Stimulated activated CD4-positive, alpha-beta T cell treated with anti-CD3 and anti-CD28 coated beads, Interleukin-1b, Interleukin-23, amount 100 ng/mL, for 4 hours (primary cell): ENCODE measurements around the gene STARD10.
"Not testable (repeated sequence)": the region's sequence is repeated elsewhere in the genome, so short reads cannot be mapped to it uniquely, and the experiment has no call there.

Source experiments
- DNase-seq, 2 donors: peaks; one replicate each; pipeline ENCODE4 v3.0.0-alpha.2; 2020; ENCODE audit warnings: low read depth in 2 of 2

The STARD10 gene, protein sequence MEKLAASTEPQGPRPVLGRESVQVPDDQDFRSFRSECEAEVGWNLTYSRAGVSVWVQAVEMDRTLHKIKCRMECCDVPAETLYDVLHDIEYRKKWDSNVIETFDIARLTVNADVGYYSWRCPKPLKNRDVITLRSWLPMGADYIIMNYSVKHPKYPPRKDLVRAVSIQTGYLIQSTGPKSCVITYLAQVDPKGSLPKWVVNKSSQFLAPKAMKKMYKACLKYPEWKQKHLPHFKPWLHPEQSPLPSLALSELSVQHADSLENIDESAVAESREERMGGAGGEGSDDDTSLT

DNA sequence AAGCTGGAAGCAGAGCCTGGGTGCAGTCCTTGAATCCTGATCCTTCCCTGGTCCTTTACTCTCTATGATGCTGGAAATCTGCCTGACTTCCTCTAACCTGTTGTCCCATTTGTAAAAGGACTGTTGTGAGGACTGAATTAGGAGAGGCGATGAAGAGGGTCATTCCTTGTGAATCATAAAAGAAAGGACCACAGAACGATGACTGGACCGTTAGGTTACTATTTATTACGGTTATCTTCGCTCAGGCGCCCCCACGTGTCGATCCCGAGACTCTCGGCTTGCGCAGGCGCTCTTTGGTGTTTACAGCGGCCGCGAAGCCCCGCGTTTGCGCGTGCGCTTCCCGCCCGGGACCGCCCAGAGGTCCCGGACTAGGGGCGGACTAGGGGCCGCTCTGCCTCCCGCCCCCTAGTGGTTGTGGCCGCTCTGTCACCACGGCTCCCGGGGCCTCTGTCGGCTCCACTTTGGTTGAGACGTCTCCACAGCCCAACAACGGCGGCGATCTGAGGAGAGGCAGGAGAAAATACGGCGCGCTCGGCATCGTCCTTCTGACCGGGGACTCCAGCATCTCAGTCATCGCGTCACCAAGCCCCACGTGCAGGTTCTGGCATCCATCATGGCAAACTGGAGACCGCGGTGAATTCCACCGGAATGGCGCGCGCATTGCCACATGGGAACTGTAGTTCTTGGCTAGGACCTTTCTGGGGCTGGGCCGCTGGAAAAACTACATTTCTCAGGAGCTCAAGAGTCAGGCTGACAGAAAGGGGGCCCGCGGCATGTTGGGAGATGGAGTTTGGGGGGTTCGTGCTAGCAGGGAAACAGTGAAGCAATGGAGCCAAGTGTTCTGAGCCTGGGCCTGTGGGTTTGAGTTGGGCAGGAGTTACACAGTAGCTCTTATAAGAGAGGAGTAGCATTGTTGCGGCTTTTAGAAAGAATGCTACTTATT is at the start of gene STARD10:
Gene STARD10 (minus strand): TSS at position 623 of the 943 bp plus-strand sequence. CDS start 12,866 bp downstream, outside the sequence.
- peak; percentile 93 to 94 for DNase-seq

DNA sequence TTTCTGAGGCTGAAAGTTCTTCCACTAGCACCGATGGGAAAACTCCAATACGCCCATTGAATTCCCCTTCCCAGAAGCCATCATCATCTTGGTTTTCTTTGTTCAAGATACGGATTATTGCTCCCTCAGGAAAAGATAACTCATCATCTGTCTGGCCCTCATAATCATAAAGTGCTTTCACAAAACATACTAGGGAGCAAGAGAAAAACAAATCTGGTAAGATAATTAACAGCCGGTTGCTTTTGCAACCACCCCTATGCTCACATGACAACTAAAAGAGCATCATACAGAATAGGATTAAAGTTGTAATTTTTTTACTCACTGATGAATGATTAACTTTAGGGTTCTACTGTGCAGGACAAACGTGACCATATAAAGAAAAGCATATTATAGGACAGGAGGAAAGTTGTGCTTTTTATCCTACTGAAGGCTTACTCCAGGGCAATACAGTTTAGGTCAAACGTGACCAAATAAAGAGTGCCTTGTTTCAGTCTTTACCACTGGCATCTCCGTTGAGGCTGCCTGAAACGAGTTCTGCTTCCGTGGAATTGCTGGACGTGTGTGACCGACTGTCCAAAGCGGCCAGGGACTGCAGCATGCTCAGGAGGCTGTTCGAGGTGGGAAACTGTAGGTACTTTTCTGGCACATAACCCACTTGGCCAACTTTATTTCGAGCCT is 48.9 kb upstream of the STARD10 start:
- no peak for DNase-seq

DNA sequence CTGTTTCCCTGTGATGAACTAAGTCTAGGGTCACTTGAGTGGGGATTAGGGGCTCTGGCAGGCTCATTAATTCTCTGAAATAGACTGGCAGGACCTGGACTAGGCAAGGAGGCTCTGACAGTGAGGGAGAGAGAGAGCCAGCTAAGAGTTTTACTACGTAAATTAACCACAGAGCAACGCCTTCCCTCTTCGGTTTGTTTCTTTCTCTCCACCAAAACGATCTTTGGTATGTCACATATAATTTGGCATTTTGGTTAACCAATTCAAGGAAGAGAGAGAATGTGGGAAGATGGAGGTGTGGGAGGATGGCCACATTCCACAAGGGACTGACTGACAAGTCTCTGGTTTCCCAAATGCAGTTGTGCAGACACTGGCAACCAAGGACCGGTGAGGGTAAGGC is 48.3 kb upstream of the STARD10 start:
- DNase-seq = no peak

DNA sequence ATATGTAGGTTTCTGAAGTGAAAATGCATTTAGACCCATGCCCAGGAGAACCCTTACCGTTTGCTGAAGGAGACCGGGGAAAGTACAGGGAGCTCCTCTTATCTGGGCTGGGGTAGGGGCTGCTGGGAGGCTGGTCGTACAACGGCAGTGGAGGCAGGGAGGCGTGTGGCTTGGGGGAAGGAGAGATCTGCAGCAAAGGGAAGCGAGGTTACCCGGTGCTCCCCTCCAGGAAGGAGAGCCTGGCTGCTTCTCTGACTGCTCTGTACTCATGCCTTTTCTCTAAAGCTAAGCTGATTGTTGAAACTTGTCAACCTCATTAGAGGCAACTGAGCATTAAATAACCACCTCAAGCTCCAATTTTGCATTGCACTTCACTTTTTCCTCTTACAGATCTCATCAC is 47.5 kb upstream of the STARD10 start:
- DNase-seq = no peak

DNA sequence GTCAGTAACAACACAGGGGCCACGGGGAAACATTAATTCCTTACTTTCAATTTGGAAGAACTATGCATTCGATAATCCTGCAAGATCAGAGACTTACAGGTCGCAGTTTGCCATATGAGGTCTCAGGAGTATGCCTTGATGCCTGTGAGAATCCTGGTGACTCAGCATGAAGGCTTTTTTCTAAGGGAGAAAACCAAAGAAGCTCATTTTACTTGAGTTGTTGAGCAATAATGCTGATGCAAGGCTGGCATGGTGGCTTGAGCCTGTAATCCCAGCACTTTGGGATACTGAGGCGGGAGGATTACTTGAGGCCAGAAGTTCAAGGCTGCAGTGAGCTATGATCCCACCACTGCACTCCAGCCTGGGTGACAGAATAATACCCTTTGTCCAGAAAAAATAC is 46.9 kb upstream of the STARD10 start:
- no peak for DNase-seq

DNA sequence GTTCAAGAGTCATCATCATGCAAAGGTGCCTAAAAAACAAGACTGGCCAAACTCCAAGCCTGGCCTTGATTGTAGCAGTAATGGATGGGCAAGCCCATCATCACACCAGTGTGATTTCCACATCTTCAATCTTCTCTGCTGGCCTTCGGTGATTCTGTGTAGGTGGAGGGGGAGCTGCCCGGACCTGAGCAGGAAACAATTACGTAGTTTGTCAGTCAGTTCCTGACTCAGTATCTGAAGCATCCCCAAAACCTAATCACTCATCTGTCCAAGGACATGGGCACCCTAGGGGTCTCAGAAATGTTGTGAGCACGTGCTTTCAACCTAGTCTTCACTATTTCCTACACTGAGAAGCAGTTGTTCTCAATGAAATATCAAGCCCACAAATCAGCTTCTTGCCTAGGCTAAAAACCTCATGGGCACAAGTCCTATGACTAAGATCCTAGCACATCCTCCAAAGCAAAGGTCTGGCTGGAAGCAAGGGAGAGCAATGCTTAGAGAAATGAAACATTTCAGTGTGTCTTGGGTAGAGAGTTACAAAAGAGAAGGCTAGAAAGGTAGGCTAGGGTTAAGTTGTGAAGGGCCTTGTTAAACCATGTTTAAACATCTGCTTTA is 45.0 kb upstream of the STARD10 start:
- no peak for DNase-seq

DNA sequence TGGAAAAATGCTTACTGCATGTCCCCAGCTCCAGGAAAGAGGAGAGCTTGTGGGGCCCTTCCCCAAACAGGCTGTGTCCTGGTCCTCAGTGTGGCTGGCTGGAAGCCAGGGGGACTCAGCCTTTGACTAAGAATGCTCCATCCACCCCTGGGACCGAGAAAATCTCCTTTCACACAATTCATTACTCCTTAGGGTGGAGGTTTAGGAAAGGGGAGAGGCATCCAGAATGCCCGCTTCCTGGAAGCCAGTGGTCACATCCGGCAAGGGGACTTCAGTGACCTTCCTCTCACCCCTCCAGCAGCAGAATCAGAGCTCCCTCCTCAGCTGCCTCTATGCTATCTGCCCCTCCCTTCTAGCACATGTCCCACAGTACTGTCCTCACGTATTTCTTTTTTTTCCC is 42.3 kb upstream of the STARD10 start:
- DNase-seq = no peak

DNA sequence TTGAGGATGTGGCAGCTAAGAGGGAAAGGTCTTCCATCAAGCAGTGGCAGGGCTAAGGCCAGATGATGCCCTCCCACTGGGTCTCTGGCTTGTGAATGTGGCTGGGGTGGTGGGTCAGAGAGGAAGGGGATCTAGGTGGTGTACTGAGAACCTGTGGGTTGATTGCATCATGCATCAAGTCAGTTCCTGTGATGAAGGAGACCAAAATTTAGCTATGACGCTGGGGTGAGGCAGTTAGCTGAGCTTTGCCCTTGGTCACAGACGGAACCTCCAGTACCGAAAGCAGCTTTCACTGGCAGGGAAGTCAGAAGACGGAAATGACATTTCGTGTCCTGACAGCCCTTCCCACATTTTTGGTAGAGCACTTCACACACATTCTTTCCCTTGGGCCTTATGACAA is 41.1 kb upstream of the STARD10 start:
- no peak for DNase-seq

DNA sequence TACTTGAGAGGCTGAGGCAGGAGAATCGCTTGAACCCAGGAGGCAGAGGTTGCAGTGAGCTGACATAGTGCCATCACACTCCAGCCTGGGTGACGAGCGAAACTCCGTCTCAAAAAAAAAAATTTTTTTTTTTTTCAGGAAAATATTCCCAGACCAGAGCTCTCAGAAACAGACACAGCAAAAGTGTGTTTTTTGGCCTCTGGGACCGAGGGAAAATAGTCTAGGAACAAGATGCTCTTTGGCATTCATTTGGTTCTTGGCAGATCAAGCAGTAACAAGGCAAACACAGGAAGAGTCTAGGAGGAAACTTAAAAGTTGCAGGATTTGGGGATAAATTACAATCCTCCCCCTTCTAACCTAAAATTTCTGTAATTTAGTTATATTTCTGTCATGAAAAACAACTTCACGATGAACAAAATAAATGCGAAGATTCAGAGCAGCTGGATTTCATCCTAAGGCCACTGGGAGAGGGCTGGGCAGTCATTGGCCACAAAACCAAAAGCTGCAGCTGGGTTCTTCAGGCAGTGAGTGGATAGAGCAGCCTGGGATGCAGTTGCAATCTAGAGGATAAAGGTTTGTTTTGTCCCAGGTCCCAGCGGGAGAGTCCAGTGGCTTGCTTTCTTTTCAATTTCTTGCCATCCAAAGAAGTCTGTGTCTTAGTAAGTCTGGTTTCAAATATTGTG is 40.1 kb upstream of the STARD10 start:
- no peak for DNase-seq

DNA sequence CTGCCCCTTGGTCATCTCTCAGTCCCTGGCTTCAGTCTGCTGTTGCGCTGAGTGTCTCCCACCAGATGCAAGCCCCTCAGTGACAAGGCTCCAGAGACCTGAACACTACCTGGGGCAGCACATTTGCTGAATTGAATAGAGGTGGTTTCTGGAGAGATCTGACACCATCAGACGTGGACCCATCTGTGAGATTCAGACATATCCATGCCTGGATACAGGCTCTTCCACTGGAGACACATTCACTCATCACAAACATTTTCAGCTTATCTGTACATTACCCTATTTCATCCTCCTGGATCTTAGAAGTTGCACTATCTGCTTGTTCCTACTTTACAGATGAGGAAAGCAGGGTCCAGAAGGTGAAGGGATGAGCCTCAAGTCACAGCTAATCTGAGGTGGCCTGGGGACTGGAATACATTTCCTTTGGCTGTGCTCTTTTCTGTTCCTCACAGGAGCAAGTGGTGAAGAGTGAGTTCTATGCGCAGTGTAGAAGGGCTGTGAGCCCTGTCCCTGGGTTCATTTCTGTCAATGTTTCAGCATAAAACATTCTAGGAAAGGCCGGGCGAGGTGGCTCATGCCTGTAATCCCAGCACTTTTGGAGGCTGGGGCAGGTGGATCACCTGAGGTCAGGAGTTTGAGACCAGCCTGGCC is 39.4 kb upstream of the STARD10 start:
- DNase-seq = no peak

DNA sequence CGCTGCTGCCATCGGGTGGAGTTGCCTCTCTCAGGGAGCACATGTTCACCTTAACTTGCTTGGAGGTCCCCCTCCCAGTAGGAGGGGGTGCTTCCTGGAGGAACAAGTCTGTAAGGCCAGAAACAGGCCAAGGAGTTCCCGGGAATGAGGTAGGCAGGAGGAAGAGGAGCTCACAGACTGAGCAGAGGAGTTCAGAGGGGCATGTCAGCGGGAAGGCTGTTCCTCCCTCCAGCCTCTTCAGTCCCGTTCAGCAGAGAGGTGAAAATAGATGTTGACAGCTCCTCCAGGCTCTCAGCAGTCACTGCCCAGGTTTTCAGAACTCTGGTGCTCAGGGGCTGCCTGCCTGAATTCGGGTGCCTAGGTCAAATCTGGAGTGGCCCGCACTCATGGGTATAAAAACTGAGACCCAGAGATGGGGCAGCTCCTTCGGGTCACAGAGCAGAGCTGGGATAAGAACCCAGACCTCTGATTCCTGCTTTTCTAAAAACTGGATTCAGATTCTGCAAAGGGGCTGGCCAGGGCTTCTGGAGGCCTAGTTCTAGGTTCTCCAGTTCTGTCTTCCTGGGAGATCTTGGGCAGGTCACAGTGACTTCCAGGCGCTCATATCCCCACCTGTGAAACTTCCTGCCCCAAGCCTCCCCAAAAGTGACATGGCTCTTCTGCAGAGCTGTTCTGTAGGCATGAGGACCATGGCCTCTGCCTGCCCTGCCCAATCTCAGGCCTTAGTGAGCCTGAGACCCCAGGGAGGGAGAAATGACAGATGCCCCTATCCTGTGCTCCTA is 38.6 kb upstream of the STARD10 start:
- DNase-seq = no peak

DNA sequence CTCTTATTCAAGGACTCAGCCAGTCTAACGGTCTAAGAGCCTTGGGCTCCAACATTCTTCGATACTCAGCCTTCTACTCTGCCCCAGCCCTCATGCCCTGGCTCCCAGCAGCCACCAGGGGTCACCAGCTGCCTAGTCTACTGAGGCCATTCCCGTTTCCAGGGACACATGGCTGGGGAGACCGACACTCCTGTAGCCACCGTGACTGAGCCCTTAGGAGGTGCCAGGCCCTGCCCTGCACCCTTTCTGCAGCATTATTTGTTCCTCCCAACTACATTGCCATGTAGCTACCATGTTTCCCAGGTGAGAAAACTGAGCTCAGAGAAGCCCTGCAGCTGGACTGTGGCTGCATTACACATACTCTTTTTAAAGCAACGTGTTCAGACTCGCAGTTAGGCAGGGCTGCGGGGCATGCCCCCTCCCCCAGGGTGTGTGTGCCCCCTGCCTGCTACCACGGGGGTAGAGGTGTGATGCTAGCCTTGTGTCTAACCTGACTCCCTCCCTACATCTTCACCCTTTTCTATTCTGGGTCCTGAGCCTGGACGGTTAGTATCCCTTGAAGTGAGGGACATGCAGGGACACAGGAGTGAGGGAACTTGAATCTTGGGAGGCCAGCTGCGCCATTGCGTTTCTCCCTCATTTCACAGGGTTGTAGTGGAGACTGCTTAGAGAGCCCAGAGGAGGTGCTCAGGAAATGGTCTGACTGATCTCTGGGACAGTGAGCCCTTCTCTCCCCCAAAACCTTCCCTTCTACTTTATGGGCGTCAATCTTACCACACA is 37.9 kb upstream of the STARD10 start:
- DNase-seq = peak; percentile 43 to 47

DNA sequence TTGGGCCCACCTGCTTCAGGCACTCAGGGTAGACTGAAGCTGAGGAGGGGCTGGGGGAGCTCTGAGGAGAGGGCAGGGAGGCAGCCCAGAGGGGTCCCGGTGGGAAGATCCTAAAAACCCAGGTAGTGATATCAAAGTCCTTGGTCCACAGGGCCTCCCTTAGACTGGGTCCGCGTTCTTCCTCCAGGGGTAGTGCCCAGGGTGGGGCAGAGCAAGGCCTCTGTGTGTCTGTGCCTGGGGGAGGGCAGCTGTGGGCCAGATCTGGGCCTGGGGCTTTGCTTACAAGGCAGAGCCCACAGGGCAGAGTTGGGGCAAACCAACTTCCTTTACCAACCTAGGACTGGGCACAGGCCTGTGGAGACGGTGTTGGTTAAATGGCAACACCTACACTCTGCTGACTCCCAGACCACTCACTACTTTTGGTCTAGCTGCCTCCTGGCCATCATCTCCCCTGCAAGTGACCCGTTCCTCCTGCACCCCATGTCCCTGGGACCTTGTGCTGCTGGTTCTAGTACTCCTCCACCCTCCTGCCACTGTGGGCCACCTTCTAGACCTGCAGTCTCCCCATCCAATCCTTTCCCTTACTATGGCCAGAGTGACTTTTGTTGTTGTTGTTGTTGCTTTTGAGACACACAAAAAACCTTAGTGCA is 36.2 kb upstream of the STARD10 start:
- no peak for DNase-seq

DNA sequence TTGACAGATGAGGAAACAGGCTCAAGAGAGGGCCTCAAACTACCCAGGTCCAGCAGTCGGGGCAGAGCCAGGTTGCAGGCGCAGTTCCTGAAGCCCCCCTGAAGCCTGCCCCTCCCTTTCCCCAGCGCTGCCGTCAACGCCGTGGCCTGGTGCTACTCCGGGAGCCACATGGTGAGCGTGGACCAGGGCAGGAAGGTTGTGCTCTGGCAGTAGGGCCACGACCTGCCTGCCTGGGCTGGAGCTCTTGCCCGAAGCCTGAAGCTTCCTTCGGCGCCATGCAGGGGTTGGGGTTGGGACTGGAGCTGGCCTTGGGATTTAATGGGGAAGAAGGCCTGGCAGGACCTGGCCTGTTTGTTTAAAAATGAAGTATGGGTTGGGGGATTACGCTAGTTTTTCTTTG is 35.3 kb upstream of the STARD10 start:
- DNase-seq = no peak

DNA sequence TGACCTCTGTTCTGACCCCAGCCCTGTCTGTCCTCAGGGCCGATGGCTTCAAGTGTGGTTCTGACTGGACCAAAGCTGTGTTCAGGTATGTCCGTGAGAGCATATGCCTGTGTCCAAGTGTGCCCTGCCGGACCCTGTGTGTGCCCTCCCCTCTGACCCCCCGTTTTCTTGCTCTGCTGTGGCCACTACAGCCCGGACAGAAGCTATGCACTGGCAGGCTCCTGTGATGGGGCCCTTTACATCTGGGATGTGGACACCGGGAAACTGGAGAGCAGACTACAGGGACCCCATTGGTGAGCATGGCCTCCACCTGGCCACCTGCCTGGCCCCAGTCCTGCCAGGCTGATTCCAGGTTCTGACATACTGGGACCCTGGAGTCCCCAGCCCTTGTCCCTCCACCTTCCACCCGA is 34.9 kb upstream of the STARD10 start:
- no peak for DNase-seq

DNA sequence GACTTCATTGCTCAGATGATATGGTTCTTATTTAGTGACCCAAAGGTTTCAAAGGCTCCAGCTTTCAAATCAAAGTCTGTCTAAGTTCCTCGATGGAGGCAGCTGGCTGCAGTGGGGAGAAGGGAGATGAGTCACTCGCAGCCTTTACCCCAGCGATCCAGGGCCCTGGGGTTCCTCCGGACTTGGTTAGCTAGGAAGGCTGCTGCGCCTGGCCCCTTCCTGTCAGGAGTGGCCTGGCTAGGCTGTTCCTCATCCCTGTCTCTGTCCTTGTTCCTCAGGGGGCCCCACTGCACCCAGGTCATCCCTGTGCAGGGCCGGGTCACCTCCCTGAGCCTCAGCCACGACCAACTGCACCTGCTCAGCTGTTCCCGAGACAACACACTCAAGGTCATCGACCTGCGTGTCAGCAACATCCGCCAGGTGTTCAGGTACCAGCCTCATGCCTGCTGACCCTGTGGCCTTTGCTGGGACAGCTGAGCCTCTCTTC is 34.3 kb upstream of the STARD10 start:
- no peak for DNase-seq

DNA sequence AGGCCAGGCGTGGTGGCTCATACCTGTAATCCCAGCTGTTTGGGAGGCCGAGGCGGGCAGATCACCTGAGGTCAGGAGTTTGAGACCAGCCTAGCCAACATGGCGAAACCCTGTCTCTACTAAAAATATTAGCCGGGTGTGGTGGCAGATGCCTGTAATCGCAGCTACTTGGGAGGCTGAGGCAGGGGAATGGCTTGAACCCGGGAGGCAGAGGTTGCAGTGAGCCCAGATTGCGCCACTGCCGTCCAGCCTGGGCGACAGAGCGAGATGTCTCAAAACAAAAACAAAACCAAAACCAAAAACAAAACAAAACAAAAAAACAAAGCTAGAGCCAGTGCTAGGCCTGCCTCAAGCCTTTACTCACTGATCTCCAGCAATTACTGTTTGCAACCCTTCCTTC is 33.8 kb upstream of the STARD10 start:
- DNase-seq = not testable (repeated sequence)

DNA sequence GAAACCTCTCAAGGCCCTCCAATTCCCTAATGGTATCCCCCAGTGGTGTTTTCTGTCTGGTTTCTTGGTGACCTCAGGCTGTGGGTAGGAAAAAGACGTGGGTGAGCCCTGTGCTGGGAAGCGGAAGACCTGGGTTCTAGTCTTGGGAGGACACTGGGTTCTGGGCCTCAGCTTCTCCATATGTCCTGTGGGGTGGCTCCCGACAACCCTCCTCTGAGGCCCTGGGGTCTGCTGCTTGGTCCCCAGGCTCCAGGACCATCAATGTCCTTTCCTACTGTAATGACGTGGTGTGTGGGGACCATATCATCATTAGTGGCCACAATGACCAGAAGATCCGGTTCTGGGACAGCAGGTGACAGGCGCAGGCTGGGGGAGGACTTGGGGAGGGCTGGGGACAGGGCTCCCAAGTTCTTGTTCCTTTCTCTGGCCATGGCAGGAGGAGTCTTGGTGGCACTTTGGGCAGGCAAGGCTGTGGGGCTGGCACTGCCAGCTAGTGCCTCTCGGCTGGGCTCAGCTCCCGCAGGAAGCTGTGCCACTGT is 33.2 kb upstream of the STARD10 start:
- no peak for DNase-seq
